Neutrophil (primary cell): ENCODE data around the gene KCTD1.

ENCODE experiments used
- H3K27ac ChIP-seq: fragments of 200-600 bp; sonication (generic); 2 replicates; pipeline ENCODE4 v1.5.1; 2016; ENCODE audit warnings: mild to moderate bottlenecking, moderate library complexity
- H3K27me3 ChIP-seq: fragments of 200-600 bp; sonication (generic); 2 replicates; pipeline ENCODE4 v1.6.0; 2016; ENCODE audit warnings: mild to moderate bottlenecking
- H3K36me3 ChIP-seq: fragments of 200-600 bp; sonication (generic); 2 replicates; pipeline ENCODE4 v1.5.1; 2017
- H3K4me1 ChIP-seq, 2 experiments: fragments of 200-600 bp in 1 of 2; sonication (generic) in 1 of 2; 1 replicate in 1 of 2; 2 replicates in 1 of 2; pipeline versions ENCODE4 v1.5.1 to v1.6.1; 2013 to 2016; ENCODE audit warnings: low read depth in 1 of 2, low read length in 1 of 2, mild to moderate bottlenecking in 1 of 2, moderate library complexity in 1 of 2; ENCODE audit not compliant: control insufficient read depth in 1 of 2, insufficient read depth in 1 of 2
- H3K4me3 ChIP-seq, 2 experiments: fragments of 200-600 bp in 1 of 2; sonication (generic) in 1 of 2; 1 replicate in 1 of 2; 2 replicates in 1 of 2; pipeline ENCODE4 v1.5.1; 2013 to 2016; ENCODE audit warnings: low read depth in 1 of 2, low read length in 1 of 2, mild to moderate bottlenecking in 1 of 2, moderate library complexity in 1 of 2
- H3K9me3 ChIP-seq: fragments of 200-600 bp; sonication (generic); 2 replicates; pipeline ENCODE4 v1.5.1; 2016
- CTCF ChIP-seq: fragments of 200-600 bp; sonication (generic); IDR thresholded peaks from 2 replicates; pipeline ENCODE4 v1.5.1; 2016; ENCODE audit warnings: antibody characterized with exemption

The KCTD1 gene

GRCh38 chr18:26515643-26516487 lies 32.5 kb downstream of the KCTD1 start:
- H3K36me3 ChIP-seq, result no peaks in the 10 kb centered on the region
- no peak overlapping the region for H3K27ac ChIP-seq
- no peak overlapping the region for H3K4me3 ChIP-seq
- TF ChIP-seq CTCF, result no peak
- no peaks in the 10 kb centered on the region for H3K9me3 ChIP-seq
- H3K4me1 ChIP-seq, result no peaks in the 10 kb centered on the region
- peaks cover 6% of the 10 kb centered on the region for H3K27me3 ChIP-seq

GRCh38 chr18:26511339-26512071 lies 36.8 kb downstream of the KCTD1 start:
- Histone ChIP-seq H3K27ac (no peak overlapping the region), H3K4me1 (no peaks in the 10 kb centered on the region), H3K36me3 (no peaks in the 10 kb centered on the region), H3K27me3 (peaks cover 6% of the 10 kb centered on the region), H3K9me3 (no peaks in the 10 kb centered on the region), H3K4me3 (no peak overlapping the region)
- no peak for TF ChIP-seq CTCF

GRCh38 chr18:26510337-26510736 lies 38.0 kb downstream of the KCTD1 start:
- H3K4me1 ChIP-seq, result no peaks in the 10 kb centered on the region
- no peaks in the 10 kb centered on the region for H3K36me3 ChIP-seq
- peaks cover 6% of the 10 kb centered on the region for H3K27me3 ChIP-seq
- H3K4me3 ChIP-seq, result no peak overlapping the region
- no peak for TF ChIP-seq CTCF
- no peak overlapping the region for H3K27ac ChIP-seq
- H3K9me3 ChIP-seq, result no peaks in the 10 kb centered on the region

GRCh38 chr18:26506012-26506411 lies 42.3 kb downstream of the KCTD1 start:
- TF ChIP-seq CTCF, result no peak
- Histone ChIP-seq H3K27ac (no peak overlapping the region), H3K9me3 (no peaks in the 10 kb centered on the region), H3K36me3 (no peaks in the 10 kb centered on the region), H3K27me3 (no peaks in the 10 kb centered on the region), H3K4me3 (no peak overlapping the region), H3K4me1 (no peaks in the 10 kb centered on the region)

- Histone ChIP-seq H3K4me3 (no peak overlapping the region), H3K36me3 (no peaks in the 10 kb centered on the region), H3K27me3 (no peaks in the 10 kb centered on the region), H3K4me1 (no peaks in the 10 kb centered on the region), H3K27ac (no peak overlapping the region), H3K9me3 (no peaks in the 10 kb centered on the region)
- no peak for TF ChIP-seq CTCF
These were observed 43.5 kb downstream of the KCTD1 start for GRCh38 chr18:26504831-26505230.
